Measurements from ENCODE around the gene RFX5. TPM values are rescaled to one million over a fixed set of nuclear protein-coding genes. Genes with fewer than 3 reads are reported as not detected.

Gene RFX5
- total RNA-seq, 1 experiment from 2014 or later: 52.7 TPM

DNA sequence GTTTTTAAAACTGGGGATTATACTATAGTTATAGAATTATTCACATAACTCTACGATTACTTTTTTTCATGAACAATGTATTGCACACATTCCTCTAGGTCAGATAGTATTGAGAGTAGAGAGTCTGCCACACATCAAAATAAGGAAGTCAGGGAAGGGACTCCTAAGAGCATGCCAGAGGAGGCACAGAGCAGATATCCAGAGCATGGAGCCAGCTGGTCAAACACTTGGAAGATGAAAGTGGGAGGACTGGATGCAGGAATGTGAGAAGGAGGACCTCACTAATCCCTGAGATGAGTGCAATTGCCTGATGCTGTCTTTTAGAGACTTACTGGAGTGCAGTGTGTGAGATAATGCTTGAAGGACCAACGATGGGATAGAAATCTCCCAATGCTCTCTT lies 9.6 kb upstream of the RFX5 start:
- RAD21 ChIA-PET (ENCODE audit: low non-redundant PET in 1 of 2, low total read pairs in 2 of 2, uncharacterized antibody in 2 of 2, unreplicated experiment in 2 of 2): no interaction called here
- Histone ChIP-seq H3K36me3 (ENCODE audit: control insufficient read depth in 1 of 2, insufficient read depth in 2 of 2, low read length in 2 of 2) (no peaks in the 10 kb centered on the region), H3K27ac (ENCODE audit: low read depth, low read length) (no peak overlapping the region), H3K9me2 (ENCODE audit: insufficient read depth) (no peaks in the 10 kb centered on the region), H3K9ac (ENCODE audit: low read length) (no peak overlapping the region), H4K20me1 (ENCODE audit: insufficient read depth) (no peaks in the 10 kb centered on the region), H3K4me1 (ENCODE audit: control insufficient read depth in 1 of 2, insufficient read depth in 2 of 2, low read length in 2 of 2) (no peaks in the 10 kb centered on the region), H3K79me2 (ENCODE audit: insufficient read depth, low read length) (no peaks in the 10 kb centered on the region), H3K4me2 (ENCODE audit: low read length) (no peak overlapping the region), H3K9me3 (ENCODE audit: control insufficient read depth in 1 of 2, insufficient read depth in 1 of 2, low read depth in 1 of 2, low read length in 2 of 2) (peaks cover 0 to 9% of the 10 kb centered on the region in 2 experiments; a peak in 1 of 4 replicates), H3K27me3 (ENCODE audit: insufficient read depth, low read length) (no peaks in the 10 kb centered on the region), H2AFZ (ENCODE audit: low read depth, low read length, poor library complexity, severe bottlenecking) (no peak overlapping the region), H3K4me3 (replicated peaks in 1 of 2; ENCODE audit: low read depth in 1 of 2, low read length in 2 of 2) (no peak overlapping the region)
- TF ChIP-seq CBX3 (IDR thresholded peaks at IDR 0.05; ENCODE audit: low read depth) (no peak), POLR2A (IDR thresholded peaks at IDR 0.05; ENCODE audit: borderline replicate concordance, extremely low read depth, insufficient read depth, insufficient read length) (no peak), ZNF274 (IDR thresholded peaks at IDR 0.05; ENCODE audit: low read depth, low read length) (no peak), JUND (IDR thresholded peaks at IDR 0.05) (no peak), ELF1 (IDR thresholded peaks at IDR 0.05; ENCODE audit: borderline replicate concordance, low read depth) (no peak), YY1 (IDR thresholded peaks at IDR 0.05; ENCODE audit: extremely low read depth, insufficient replicate concordance, low read depth, low read length) (no peak), SIN3A (IDR thresholded peaks at IDR 0.05; ENCODE audit: low read depth) (no peak), ZFX (IDR thresholded peaks at IDR 0.05) (no peak)
- TF ChIP-seq, protein P1, sequence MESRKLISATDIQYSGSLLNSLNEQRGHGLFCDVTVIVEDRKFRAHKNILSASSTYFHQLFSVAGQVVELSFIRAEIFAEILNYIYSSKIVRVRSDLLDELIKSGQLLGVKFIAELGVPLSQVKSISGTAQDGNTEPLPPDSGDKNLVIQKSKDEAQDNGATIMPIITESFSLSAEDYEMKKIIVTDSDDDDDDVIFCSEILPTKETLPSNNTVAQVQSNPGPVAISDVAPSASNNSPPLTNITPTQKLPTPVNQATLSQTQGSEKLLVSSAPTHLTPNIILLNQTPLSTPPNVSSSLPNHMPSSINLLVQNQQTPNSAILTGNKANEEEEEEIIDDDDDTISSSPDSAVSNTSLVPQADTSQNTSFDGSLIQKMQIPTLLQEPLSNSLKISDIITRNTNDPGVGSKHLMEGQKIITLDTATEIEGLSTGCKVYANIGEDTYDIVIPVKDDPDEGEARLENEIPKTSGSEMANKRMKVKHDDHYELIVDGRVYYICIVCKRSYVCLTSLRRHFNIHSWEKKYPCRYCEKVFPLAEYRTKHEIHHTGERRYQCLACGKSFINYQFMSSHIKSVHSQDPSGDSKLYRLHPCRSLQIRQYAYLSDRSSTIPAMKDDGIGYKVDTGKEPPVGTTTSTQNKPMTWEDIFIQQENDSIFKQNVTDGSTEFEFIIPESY (IDR thresholded peaks at IDR 0.05; ENCODE audit: extremely low read depth, insufficient replicate concordance, low read length): no peak
- TF ChIP-seq, protein P2, sequence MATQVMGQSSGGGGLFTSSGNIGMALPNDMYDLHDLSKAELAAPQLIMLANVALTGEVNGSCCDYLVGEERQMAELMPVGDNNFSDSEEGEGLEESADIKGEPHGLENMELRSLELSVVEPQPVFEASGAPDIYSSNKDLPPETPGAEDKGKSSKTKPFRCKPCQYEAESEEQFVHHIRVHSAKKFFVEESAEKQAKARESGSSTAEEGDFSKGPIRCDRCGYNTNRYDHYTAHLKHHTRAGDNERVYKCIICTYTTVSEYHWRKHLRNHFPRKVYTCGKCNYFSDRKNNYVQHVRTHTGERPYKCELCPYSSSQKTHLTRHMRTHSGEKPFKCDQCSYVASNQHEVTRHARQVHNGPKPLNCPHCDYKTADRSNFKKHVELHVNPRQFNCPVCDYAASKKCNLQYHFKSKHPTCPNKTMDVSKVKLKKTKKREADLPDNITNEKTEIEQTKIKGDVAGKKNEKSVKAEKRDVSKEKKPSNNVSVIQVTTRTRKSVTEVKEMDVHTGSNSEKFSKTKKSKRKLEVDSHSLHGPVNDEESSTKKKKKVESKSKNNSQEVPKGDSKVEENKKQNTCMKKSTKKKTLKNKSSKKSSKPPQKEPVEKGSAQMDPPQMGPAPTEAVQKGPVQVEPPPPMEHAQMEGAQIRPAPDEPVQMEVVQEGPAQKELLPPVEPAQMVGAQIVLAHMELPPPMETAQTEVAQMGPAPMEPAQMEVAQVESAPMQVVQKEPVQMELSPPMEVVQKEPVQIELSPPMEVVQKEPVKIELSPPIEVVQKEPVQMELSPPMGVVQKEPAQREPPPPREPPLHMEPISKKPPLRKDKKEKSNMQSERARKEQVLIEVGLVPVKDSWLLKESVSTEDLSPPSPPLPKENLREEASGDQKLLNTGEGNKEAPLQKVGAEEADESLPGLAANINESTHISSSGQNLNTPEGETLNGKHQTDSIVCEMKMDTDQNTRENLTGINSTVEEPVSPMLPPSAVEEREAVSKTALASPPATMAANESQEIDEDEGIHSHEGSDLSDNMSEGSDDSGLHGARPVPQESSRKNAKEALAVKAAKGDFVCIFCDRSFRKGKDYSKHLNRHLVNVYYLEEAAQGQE (IDR thresholded peaks at IDR 0.05; ENCODE audit: low read depth): no peak
- TF ChIP-seq, protein P3, sequence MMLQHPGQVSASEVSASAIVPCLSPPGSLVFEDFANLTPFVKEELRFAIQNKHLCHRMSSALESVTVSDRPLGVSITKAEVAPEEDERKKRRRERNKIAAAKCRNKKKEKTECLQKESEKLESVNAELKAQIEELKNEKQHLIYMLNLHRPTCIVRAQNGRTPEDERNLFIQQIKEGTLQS (IDR thresholded peaks at IDR 0.05): no peak
- CTCF ChIA-PET: interaction anchor here (1.5 kb wide), 1 partner anchor 16 kb away, joined by 5 read pairs; no protein-coding TSS in a partner anchor
- intact Hi-C loops (cut with micrococcal nuclease): no loop called here
- no TSS peak for BruUV-seq (replicated peaks)
- DNase-seq (ENCODE audit: low read depth, low spot score): no peak
- ATAC-seq: no peak
- POLR2A ChIA-PET: no interaction called here

Measured in HCT116 (cell line).